VCaP (cell line): ENCODE results near the gene LRRC27.
"Not testable (repeated sequence)": the region's sequence is repeated elsewhere in the genome, so short reads cannot be mapped to it uniquely, and the experiment has no call there.

Source experiments
- H3K27ac ChIP-seq: fragments of 450-650 bp; 2 replicates; pipeline ENCODE4 v1.5.1; 2017
- CTCF ChIP-seq: fragments of 450-650 bp; conservative IDR thresholded peaks from 2 replicates; pipeline ENCODE4 v1.5.1; 2017; ENCODE audit warnings: mild to moderate bottlenecking, moderate library complexity

LRRC27 gene

GRCh38 chr10:132347211-132347930 lies 15.4 kb downstream of the LRRC27 start:
- no peak for TF ChIP-seq CTCF
- H3K27ac ChIP-seq: no peak overlapping the region

GRCh38 chr10:132347931-132348267 lies 15.9 kb downstream of the LRRC27 start:
- no peak overlapping the region for H3K27ac ChIP-seq
- TF ChIP-seq CTCF: no peak

- no peak overlapping the region for H3K27ac ChIP-seq
- TF ChIP-seq CTCF: no peak
Measured at GRCh38 chr10:132349766-132350165, 17.8 kb downstream of the LRRC27 start.

GRCh38 chr10:132350391-132350790 lies 18.4 kb downstream of the LRRC27 start:
- H3K27ac ChIP-seq: no peak overlapping the region
- TF ChIP-seq CTCF: no peak

GRCh38 chr10:132350946-132351345 lies 19.0 kb downstream of the LRRC27 start:
- TF ChIP-seq CTCF: no peak
- no peak overlapping the region for H3K27ac ChIP-seq

GRCh38 chr10:132351611-132352010 lies 19.6 kb downstream of the LRRC27 start:
- TF ChIP-seq CTCF: no peak
- H3K27ac ChIP-seq: no peak overlapping the region

GRCh38 chr10:132352462-132353308 lies 20.7 kb downstream of the LRRC27 start:
- peak; percentile 77 for TF ChIP-seq CTCF
- H3K27ac ChIP-seq: not testable (repeated sequence)
